WERI-Rb-1 (cell line): ENCODE data around the gene FADS6.

Experiments
- DNase-seq: peaks from one replicate; pipeline ENCODE4 v3.0.0-alpha.2; 2020
- H3K27ac ChIP-seq: fragments of 250-450 bp; sonication (Bioruptor Pico); 2 replicates; pipeline ENCODE4 v1.5.1; 2020; ENCODE audit warnings: mild to moderate bottlenecking, moderate library complexity
- H3K27me3 ChIP-seq: fragments of 250-450 bp; sonication (Bioruptor Pico); 2 replicates; pipeline ENCODE4 v1.5.1; 2021; ENCODE audit warnings: mild to moderate bottlenecking, low read depth, moderate library complexity; ENCODE audit not compliant: insufficient read depth, severe bottlenecking
- H3K36me3 ChIP-seq: fragments of 250-450 bp; sonication (Bioruptor Pico); 2 replicates; pipeline ENCODE4 v1.5.1; 2020; ENCODE audit warnings: mild to moderate bottlenecking, moderate library complexity
- H3K4me3 ChIP-seq: 2 replicates; pipeline ENCODE4 v1.5.1; 2011; ENCODE audit warnings: low read depth, mild to moderate bottlenecking, control low read depth, low read length
- H3K9me3 ChIP-seq: fragments of 250-450 bp; sonication (Bioruptor Pico); 2 replicates; pipeline ENCODE4 v1.5.1; 2021; ENCODE audit warnings: mild to moderate bottlenecking, moderate library complexity; ENCODE audit not compliant: severe bottlenecking
- CTCF ChIP-seq: IDR thresholded peaks from 2 replicates; pipeline ENCODE4 v1.5.1; 2011; ENCODE audit warnings: low read depth, mild to moderate bottlenecking, control low read depth, inconsistent platforms, low read length

FADS6 gene

GRCh38 chr17:74898376-74898946, 5.0 kb upstream of the FADS6 start:
- no peak overlapping the region for H3K27ac ChIP-seq
- no peak for DNase-seq
- H3K9me3 ChIP-seq, result no peaks in the 10 kb centered on the region
- no peak overlapping the region for H3K4me3 ChIP-seq
- no peaks in the 10 kb centered on the region for H3K36me3 ChIP-seq
- H3K27me3 ChIP-seq, result peaks cover under 1% of the 10 kb centered on the region
- no peak for TF ChIP-seq CTCF

DNA sequence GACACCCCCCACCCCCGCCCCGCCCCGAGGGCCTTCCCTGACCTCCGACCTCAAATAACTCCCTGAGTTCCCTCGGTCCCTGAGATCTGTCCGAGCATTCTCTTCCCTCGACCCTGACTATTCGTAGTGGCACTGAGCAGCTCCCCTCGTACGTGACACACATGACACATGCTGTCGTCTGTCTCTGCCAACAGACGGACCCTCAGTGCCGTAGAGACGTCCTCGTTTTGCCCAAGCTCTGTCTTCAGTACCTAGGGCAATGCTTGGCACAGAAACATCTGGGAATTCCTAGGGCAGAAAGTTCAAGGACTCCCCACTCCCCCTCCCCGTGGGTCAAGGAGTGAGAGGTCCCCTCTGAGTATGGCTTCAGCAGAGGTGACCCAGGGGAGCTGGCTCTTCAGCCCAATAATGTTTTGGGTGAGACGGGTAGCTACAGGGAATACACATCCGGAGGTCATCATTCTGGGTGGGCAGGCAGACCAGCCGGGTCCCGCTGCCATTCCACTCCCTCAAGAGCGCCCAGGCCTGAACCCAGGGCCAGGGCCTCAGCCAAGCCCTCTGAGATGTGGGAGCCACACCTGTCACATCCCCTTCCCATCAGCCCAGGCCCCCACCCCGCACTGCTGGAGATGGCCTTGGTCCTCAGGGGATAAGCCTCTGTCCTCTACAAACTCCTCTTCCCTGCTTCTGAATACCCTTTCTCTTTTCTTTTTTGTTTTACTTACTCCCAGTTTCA, 671 bp upstream of the FADS6 start:
- no peak for TF ChIP-seq CTCF
- no peak for DNase-seq
- Histone ChIP-seq H3K9me3 (no peaks in the 10 kb centered on the region), H3K27ac (no peak overlapping the region), H3K36me3 (no peaks in the 10 kb centered on the region), H3K4me3 (no peak overlapping the region), H3K27me3 (peaks cover 6% of the 10 kb centered on the region)

- no peaks in the 10 kb centered on the region for H3K36me3 ChIP-seq
- peak; percentile 31 for DNase-seq
- no peak overlapping the region for H3K27ac ChIP-seq
- peaks cover 6% of the 10 kb centered on the region for H3K27me3 ChIP-seq
- peak; percentile 62 for TF ChIP-seq CTCF
- no peaks in the 10 kb centered on the region for H3K9me3 ChIP-seq
- H3K4me3 ChIP-seq, result no peak overlapping the region
These were observed 1.2 kb downstream of the FADS6 start for GRCh38 chr17:74892013-74892841.

GRCh38 chr17:74890554-74890953, 2.9 kb downstream of the FADS6 start:
- H3K9me3 ChIP-seq, result no peaks in the 10 kb centered on the region
- H3K27ac ChIP-seq, result no peak overlapping the region
- TF ChIP-seq CTCF, result no peak
- DNase-seq, result no peak
- no peaks in the 10 kb centered on the region for H3K36me3 ChIP-seq
- H3K27me3 ChIP-seq, result peaks cover 6% of the 10 kb centered on the region
- no peak overlapping the region for H3K4me3 ChIP-seq

DNA sequence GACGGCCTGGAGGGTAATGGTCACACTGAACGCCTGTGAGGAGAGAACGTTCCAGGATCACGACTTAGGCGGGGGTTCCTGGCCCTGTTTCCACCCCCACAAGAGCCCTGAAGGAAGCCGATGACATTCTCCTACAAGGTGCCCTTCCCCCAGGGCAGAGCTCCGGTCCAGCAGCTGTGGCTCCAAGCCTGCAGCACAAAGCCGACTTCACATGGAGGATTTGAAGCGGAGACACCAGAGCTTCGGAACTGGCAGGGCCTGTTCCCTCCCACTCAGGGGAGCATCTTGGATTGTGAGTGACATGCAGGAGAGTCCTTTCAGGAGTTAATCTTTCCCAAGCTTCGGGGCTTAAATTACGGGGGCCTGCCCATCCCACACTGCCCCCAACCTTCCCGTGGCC, 5.0 kb downstream of the FADS6 start:
- Histone ChIP-seq H3K9me3 (no peaks in the 10 kb centered on the region), H3K4me3 (no peak overlapping the region), H3K36me3 (no peaks in the 10 kb centered on the region), H3K27ac (peak overlapping the region; percentile 12; the same call in 1 of the 2 replicates), H3K27me3 (peaks cover 5% of the 10 kb centered on the region)
- DNase-seq, result peak; percentile 85
- no peak for TF ChIP-seq CTCF
